ENCODE measurements around the gene ACOT11.

Gene ACOT11

GRCh38 chr1:54597455-54598030 lies 49.5 kb downstream of the ACOT11 start:
- H3K27ac ChIP-seq, result no peak overlapping the region
- no peak for TF ChIP-seq CTCF (IDR thresholded peaks at IDR 0.05)
- H3K4me3 ChIP-seq, result no peak overlapping the region
- DNase-seq (ENCODE audit: low spot score), result no peak

DNA sequence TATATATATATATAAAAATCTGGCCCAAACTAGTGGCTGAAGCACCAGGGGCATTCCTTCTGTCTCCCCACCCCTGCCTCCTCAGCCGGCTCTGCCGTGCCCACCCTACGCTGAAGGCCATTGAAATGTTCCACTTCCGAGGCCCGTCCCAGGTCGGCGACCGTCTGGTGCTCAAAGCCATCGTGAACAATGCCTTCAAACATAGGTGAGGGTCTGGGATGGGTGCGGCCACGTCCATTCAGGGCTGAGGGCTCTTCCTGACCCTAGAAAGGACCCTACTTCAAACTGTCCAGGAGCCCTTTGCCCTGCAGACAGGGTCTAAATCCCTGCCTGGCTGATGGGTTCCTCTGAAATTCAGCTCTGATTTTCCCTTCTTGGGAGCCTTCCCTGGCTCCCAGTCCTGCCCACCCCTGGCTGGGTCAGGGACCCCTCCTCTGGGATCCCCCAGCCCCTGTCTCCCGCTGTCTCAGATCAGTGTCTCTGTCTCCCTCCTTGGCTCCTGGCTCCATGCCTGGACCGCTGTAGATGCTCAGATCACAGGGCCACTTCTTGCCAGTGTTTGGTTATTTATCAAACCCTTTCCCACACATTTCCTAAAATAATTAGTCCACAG lies 51.3 kb downstream of the ACOT11 start:
- no peak for DNase-seq (ENCODE audit: low spot score)
- TF ChIP-seq CTCF (IDR thresholded peaks at IDR 0.05), result no peak

GRCh38 chr1:54600947-54601721 lies 53.1 kb downstream of the ACOT11 start:
- no peak for TF ChIP-seq CTCF (IDR thresholded peaks at IDR 0.05)
- H3K27ac ChIP-seq, result no peak overlapping the region
- DNase-seq (ENCODE audit: low spot score), result no peak

More for the DNA sequence above, 51.3 kb downstream of the ACOT11 start:
- Histone ChIP-seq H3K27ac (no peak overlapping the region), H3K4me3 (no peak overlapping the region)

DNA sequence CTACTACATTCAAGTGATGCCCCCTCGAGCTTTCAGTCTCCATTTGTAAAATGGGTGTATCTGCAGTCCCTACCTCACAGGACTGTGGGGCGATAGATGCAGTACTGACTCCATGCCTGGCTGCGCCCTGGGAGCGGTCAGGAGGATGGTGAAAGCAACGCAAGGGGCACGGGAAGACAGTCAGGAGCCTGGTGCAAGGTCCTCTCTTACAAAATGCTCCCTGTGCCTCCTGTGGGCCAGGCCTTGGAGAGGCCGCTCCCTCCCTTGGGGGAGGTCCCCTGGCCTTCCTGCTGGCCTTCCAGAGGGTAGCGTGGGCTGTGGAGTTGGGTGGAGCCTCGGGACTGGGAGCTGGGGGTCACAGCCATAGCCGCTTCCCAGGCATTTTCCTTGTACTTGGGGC lies 53.7 kb downstream of the ACOT11 start:
- TF ChIP-seq CTCF (IDR thresholded peaks at IDR 0.05), result no peak

More at GRCh38 chr1:54600947-54601721, 53.1 kb downstream of the ACOT11 start:
- H3K4me3 ChIP-seq, result no peak overlapping the region

DNA sequence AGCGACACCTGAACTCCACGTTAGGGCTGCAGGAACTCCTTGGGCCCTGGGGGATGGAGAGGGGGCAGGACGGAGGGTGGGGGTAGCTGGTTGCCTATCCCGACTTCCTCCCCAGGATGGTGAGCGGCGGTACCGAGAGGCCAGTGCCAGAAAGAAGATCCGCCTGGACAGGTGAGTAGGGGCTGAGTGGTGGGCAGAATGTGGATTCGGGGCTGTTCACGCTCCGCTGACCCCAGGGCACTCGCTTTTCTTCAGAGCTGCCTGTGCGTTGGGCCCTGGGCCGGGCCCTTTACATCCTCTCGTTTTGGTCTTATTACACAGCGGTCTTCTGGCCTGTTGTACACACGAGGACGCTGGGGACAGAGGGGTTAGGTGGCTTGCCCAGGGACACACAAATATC lies 54.5 kb downstream of the ACOT11 start:
- Histone ChIP-seq H3K27ac (no peak overlapping the region), H3K4me3 (no peak overlapping the region)
- no peak for TF ChIP-seq CTCF (IDR thresholded peaks at IDR 0.05)
- DNase-seq (ENCODE audit: low spot score), result no peak

More for the DNA sequence above, 53.7 kb downstream of the ACOT11 start:
- DNase-seq (ENCODE audit: low spot score), result no peak
- Histone ChIP-seq H3K4me3 (no peak overlapping the region), H3K27ac (no peak overlapping the region)

DNA sequence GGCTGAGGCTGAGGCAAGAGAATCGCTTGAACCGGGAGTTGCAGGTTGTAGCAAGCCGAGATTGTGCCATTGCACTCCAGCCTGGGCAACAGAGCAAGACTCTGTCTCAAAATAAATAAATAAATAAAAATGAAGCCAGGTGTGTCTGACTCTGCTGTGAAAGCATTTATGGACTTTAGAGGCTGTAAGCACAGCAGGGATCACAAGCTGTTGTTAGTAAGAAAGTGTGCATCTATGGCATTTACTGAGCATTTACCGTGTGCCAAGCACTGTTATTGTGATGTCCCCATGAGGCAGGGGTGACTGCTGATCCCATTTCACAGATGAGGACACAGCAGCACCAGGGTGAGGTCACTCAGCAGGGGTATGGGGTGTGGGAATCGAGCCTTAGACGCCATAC lies 55.2 kb downstream of the ACOT11 start:
- Histone ChIP-seq H3K27ac (no peak overlapping the region), H3K4me3 (no peak overlapping the region)
- no peak for DNase-seq (ENCODE audit: low spot score)
- TF ChIP-seq CTCF (IDR thresholded peaks at IDR 0.05), result no peak

All from coronary artery (tissue), 2 donors.